Stimulated activated CD4-positive, alpha-beta T cell treated with anti-CD3 and anti-CD28 coated beads, Interleukin-2, amount 100 ng/mL, for 48 hours (primary cell): ENCODE results near the gene PAPOLB.
"Not testable (repeated sequence)": the region's sequence is repeated elsewhere in the genome, so short reads cannot be mapped to it uniquely, and the experiment has no call there.

Source experiments
- DNase-seq, 2 donors: peaks; one replicate each; pipeline ENCODE4 v3.0.0-alpha.2; 2020

The PAPOLB gene

DNA sequence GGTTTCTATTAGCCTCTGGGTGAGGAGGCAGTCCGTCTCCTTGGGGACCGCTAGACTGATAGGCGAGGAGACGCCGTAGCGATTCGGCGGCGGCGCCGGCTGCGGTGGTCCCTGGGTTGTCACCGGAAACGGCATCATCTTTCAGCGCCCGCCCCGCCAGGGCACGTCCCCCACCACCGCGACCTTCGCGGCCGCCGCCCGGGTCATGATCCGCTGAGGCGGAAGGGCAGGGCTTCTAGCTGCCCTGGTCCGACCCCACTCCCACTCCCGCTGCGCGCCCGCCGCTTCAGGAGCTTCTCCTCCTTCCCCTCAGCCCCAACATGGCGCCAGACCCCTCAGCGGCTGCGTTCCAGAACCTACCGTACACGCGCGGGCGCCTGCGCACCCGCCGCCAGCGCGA, at the start of gene PAPOLB:
TSS of gene PAPOLB (minus strand) at position 358 of the 400 bp plus-strand sequence. CDS start at position 138, 220 bp downstream.
- no peak for DNase-seq

DNA sequence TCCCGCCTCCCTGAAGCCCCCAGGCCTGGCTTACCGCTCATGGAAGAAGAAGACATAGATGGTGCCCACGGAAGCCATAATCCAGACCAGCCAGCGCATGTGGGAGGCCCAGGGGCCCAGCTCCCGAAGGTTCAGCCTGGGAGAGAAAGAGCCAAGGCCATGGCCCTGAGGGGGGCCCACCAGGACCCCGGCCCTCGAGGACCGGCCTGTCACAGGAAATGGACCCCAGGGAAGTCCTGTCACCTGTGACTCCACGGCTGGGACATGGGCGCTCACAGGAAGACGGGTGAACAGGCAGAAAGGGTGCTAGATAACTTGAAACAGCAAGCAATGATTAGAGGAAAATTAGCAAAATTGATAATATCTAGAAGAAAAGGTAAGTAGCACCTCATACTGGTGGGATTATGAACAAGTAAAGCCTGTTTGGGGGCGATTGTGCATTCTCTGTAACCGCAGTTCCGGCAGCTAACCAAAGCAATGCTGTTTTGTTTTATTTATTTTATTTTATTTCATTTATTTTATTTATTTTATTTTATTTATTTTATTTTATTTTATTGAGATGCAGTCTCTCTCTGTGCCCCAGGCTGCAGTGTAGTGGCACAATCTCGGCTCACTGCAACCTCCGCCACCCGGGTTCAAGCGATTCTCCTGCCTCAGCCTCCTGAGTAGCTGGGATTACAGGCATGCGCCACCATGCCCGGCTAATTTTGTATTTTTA, 49.4 kb upstream of the PAPOLB start:
- no peak for DNase-seq

- DNase-seq: no peak
Observed at GRCh38 chr7:4906682-4907081, 44.9 kb upstream of the PAPOLB start.

DNA sequence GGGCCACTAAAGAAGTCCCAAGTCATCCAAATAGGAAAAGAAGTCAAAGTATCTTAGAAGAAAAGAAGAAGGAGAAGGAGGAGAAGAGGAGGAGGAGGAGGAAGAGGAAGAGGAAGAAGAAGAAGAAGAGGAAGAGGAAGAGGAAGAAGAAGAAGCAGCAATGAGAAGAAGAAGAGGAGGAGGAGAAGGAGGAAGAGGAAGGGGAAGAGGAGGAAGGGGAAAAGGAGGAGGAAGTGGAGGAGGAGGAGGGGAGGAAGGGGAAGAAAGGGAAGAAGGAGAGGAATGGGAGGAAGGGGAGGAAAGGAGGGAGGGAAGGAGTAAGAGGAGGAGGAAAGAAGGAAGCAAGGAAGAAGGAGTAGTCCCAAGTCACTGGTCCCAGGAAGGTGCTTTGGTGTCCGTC, 43.3 kb upstream of the PAPOLB start:
- DNase-seq: no peak

DNA sequence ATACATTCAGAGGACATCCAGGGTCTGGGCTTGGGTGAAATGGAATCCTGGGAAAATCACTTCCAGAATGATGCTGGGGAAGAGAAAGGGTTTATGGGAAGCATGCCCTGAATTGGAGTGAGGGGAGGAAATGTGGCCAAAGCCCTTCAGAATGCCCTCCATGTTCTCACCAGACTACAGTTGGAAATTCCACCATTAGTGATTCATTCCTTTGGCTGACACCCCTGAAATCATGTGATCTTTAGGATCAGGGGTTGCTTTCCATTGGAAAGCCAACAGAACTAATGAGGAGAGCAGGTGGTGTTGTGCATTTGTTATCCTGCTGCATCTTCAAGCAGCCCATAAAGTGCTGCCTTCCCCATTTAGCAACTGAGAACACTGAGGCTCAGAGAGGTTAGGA, 42.5 kb upstream of the PAPOLB start:
- no peak for DNase-seq

DNA sequence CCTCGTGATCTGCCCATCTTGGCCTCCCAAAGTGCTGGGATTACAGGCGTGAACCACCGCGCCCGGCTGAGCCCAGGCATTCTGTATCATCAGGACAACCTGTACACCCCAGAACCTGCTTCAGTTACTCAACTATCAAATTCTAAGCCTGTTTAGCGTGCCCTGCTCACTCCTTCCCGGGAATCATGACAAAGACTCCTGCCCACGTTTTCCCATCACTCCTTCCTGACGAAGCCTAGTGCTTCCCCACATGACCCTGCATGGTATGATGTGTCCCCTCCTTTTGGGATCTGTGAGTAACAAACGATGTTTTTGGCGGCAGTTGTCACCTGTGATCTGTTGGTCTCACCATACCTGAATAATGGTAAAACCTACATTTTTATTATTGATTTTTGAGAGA, 33.9 kb upstream of the PAPOLB start:
- no peak for DNase-seq

DNA sequence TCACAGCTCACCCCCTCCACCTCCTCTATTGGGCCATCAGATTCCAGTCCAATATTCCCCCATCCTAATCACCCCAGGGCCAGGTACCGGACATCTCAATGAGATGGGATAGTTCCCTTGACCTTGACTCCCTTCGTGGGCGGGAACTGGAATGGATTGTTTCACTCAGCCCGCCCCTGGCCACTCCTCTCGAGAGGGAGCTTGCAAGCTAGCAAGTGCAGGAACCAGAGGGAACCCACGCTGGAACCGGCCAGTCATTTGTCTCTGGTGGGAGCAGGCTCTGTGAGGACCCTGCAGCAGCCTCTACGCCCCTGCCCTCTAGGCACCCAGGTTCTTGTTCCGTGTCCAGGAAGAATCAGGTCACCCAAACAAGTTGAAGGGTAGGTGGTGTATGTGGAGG, 32.7 kb upstream of the PAPOLB start:
- DNase-seq: no peak

DNA sequence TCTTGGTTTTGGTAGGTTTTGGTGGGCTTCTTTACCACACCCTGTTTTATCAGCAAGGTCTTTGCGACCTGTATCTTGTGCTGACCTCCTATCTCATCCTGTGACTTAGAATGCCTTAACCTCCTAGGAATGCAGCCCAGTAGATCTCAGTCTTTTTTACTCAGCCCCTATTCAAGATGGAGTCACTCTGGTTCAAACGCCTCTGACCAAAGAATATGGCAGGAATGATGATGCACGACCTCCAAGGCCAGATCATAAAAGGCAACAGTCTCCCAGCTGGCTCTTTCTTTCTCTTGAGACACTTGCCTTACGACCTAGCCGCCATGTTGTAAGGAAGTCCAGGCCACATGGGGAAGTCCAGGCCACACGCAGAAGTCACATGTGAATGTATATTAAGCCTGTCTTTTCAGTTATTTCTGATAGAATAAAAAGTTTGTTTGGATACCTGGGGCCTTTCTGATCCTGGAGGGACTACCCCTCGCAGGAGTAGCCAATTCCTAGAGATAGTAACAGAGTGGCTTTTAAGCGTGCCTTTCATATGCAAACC, 32.2 kb upstream of the PAPOLB start:
- DNase-seq: no peak

DNA sequence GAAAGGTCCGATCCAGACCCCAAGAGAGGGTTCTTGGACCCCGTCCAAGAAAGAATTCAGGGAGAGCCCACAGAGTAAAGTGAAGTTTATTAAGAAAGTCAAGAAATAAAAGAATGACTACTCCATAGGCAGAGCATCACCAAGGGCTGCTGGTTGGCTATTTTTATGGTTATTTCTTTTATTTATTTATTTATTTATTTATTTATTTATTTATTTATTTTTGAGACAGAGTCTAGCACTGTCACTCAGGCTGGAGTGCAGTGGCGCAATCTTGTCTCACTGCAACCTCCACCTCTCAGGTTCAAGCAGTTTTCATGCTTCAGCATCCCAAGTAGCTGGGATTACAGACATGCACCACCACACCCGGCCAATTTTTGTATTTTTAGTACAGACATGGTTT, 31.4 kb upstream of the PAPOLB start:
- DNase-seq: not testable (repeated sequence)

DNA sequence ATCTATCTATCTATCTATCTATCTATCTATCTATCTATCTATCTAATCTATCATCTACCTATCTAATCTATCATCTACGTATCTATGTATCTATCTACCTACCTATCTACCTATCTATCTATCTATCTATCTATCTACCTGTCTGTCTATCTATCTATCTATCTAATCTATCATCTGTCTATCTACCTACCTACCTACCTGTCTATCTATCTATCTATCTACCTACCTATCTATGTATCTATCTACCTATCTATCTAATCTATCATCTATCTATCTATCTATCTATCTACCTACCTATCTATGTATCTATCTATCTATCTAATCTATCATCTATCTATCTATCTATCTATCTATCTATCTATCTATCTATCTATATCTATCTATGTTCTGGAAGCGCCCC, 29.7 kb upstream of the PAPOLB start:
- not testable (repeated sequence) for DNase-seq

DNA sequence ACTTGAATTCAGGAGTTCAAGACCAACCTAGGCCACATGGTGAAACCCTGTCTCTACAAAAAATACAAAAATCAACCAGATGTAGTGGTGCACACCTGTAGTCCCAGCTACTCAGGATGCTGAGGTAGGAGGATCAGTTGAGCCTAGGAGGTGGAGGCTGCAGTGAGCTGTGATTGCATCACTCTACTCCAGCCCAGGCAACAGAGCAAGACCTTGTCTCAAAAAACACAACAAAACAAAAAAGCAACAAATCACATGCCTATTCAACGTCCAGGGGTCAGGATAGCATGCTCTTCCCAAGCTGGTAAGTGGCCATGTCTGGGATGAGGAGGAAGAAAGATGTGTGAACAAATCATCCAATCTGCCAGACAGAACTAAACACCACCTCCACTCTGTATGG, 27.9 kb upstream of the PAPOLB start:
- DNase-seq: no peak

DNA sequence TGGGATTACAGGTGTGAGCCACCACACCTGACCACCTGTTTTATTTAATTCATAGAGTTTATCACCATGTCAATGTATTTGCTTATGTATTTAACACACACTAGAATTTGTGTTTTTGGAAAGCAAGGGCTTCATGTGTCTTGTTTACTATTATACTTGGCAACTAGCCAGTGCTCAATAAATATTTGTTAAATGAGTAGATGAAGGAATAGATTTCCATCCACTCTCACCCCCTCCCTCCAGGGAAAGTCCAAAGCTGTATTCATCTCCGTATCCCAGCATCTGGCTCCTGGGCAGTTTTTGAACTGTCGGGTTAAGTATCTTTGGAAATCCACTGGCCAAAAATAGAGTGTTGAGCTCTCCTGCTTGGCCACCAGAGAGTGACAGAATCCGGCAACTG, 26.3 kb upstream of the PAPOLB start:
- DNase-seq: no peak

DNA sequence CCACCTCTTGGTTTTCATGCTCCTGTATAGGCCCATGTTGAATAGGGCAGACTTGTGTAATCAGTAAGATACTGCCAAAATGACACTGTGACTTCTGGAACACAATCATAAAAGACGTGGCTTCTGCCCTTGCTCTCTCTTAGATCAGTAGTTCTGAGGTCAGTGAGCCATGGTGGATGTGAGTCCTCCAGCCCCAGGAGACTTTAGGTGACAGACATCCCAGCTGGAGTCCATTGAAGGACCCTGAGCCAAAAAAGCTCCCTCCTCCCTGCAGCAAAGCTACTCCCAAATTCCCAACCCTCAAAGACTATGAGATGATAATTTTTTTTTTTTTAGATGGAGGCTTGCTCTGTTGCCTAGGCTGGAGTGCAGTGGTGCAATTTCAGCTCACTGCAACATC, 24.8 kb upstream of the PAPOLB start:
- DNase-seq: no peak

DNA sequence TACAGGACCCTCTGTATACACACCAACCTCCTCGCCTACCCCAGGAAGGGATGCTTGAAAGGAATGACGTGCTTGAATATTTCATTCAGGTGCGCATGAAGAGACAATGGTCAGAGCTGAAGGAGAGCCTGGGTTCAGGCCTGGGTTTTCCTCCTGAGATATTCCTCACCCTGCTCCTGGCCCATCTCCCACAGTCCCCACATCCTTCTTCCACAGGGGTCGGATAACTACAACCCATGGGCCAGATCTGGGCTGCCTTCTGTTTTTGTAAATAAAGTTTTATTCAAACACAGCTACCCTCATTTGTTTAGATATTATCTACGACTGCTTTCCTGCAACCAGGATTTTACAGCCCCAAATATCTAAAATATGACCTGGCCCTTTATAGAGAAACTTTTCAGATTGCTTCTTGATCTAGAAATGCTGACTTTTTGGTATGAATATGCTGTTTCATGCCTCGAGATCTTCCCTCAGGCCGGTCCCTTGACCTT, 23.5 kb upstream of the PAPOLB start:
- DNase-seq: no peak

DNA sequence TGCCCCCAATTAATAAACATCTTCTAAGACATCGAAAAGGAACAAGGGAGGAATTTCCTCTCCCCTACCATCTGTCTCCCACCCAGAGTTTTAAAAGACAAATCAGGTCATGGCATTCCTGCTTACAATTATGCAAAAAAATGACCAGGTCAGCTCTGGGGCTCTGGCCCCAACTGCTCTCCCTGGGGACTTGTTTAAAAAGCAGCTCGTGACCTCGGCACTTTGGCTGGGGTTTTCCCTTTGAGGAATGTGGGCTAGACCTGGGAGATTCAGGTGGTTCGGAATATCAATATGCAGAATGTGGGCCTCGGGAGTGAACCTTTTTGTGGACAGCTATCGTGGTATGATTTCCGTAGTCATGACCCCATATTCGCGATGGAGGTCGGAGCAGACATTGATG, 22.3 kb upstream of the PAPOLB start:
- no peak for DNase-seq

DNA sequence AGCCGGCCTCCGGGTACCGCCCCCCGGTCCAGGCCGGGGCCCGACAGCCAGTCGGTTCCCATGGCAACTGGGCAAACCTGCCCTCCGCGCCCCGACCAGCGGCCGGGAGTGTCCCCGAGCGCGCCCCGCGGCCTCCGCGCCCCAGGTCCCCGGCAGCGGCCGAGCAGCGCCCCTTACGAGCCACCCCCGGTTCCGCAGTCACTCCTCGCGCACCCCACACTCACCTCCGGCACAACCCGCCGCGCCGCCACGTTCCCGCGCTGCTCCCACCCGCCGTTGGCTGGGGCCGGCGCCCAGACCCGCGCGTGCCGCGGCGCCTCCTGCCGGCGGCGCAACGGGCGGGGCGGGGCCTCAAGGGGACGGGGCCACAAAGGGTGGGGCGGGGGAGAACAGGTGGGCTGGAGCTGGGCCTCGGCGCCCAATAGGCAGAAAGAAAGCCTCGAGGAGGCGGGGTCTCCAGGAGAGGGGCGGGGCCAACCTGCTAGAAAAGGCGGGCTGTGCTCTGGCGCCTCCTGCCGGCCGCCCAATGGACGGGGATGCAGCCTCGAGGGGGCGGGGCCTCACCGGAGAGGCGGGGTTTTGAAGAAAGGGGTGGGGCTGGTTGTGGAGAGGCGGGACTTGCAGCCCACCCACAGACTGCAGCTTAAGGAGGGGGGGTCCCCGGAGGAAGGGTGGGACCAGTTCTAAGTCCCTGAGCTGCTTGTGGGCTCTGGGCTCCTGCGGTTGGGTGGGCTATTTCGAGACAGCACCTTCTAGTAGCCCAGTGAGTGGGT, 21.7 kb upstream of the PAPOLB start, which contains the start of gene RADIL:
TSS of gene RADIL (minus strand) at position 345 of the 773 bp plus-strand sequence. CDS start 5,577 bp downstream, outside the sequence.
- peak; percentile 87 to 96 for DNase-seq

GRCh38 chr7:4883033-4883371, 21.2 kb upstream of the PAPOLB start:
- no peak for DNase-seq

DNA sequence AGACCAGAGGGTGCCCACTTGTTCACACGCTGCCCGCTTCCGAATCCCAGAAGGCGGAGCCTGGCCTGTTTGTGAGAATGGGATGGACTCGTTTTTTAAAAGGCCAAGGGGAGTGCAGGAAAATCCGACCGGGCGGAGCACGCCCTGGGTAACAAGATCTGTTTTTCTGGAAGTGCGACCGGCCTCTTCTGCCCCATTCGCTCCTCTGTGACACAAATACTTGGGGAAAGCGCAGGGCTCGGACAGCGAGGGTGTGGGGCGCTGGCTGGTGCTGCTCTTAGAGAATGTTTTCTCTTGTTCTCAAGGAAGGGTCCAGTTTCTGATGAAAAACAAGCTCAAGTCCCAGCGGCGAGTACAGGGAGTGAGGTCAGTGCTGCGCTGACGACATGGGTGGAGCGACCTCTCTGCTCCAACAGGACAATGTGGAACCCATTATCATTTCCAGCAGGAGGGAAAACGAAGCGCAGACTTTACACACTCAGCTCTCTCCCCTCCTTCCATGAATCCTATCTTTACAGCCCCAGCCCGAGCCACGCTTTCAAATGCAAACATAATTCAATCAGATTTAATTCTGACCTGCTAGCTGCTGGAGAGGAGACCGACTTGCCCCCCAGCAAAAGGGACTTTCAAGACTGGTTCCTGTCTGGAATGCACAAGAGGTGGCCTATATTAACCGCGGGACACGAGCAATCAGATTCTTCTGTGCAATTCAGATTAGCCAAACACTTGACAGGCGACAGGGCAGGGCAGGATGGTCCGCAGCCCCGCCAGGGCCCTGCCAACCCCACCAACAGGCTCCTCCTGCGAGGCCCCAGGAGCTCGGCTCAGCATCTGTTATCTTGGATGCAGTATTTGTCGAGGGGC, 20.6 kb upstream of the PAPOLB start:
- no peak for DNase-seq

- no peak for DNase-seq
Observed at GRCh38 chr7:4880218-4880617, 18.4 kb upstream of the PAPOLB start.

DNA sequence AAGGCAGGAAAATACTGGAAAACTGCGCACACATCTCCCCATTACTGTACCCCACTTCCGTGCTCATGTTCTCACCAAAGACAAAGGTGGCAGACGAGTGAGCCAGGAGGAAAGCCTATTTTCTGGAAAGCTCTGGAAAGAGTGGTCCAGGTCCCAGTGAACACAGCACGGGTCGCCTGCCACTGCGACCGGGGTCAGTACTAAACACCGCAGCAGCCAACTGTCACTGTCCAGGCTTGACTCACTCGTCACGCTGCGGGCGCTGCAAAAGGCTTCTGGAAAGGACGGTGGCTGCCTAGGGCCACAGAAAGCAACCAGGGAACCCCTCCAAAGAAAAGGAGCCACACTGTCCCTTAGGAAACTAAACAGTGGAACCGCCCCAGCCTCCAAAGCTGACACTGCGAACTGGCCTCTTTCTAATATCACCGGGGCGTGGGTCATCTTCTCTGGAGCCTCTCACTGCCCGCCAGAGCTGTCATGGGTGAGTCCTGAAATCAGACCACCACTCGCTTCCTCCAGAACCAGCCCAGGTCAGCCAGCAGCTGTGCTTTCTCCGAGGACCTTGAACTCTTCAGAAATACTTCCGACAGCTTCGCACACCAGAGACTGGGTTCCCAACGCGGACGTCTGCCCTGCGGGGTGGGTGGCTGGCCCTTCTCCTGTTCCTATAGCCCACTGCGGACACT, 17.7 kb upstream of the PAPOLB start:
- DNase-seq: no peak

DNA sequence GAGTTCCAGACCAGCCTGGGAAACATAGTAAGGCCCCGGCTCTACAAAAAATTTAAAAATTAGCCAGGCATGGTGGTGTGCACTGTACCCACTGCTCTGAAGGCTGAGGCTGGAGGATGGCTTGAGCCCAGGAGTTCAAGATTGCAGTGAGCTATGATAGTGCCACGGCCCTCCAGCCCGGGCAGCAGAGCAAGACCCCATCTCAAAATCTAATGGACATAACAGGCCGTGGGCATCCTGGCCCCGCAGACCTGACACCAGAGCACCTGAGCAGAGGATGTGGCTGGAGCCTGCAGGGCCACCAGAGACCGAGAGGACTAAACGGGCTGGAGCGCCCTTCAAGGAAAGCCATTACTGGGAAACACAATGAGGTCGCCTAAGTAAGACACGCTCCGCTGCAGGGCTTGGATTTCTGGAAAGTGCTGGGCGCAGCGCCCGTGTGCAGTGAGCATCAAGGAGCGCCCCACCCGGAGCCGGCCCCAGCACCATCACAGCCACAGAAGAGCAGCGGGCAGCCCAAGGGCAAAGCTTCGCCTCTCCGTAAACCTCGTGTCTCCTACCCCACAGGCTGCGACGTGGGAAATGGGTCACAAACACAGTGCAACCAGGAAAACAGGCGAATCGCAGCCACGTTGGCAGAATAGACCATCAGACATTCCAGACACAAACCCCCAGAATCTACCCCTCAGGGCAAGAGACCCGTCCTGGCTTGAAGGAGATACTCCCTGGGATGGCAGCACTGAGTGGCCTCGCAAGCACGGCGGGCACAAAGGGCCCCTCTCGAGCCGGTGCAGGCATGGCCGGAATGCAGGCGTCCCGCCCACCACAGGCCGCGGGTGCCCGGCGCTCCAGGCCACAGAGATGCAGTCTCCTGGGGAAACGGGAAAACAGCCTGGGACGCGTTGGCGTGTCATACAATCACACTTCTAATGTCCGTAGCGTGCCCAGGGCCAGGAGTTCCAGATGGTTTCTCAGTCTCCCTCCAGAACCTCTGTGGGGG, 16.8 kb upstream of the PAPOLB start:
- no peak for DNase-seq
